Glomerular visceral epithelial cell (primary cell): ENCODE data around the gene ROBO1.
"Not testable (repeated sequence)": the region's sequence is repeated elsewhere in the genome, so short reads cannot be mapped to it uniquely, and the experiment has no call there.

Source experiments
- DNase-seq: peaks from one replicate; pipeline ENCODE4 v3.0.0-alpha.2; 2016; ENCODE audit errors: extremely low spot score

The ROBO1 gene

DNA sequence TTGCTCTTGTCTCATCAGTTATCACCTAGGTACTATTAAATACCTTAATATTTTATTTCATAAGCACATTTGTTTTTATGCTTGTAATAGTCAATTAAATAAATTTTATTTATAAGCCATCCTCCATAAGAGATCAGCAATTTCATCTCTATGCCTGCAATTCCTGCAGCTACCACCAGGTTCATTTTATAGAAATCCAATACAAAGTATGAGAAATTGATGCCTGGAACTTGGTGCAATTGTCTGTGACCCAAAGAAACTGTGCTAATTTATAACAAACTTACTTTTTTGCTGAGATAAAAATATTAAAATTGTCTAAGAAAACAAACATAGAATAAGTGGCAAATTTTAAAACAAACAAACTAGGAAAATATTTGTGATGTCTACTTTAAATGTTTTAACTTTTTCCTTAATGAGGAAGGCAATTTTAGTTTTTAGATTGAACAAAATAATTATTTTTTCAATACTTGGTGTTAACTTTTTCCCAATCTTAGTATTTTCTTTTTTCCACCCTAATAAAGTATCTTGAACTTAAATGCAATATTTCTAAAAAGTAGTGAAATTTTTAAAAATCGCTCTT lies 1026.6 kb downstream of the ROBO1 start:
- no peak for DNase-seq

- no peak for DNase-seq
Measured at GRCh38 chr3:78738833-78739232, 1029.0 kb downstream of the ROBO1 start.

DNA sequence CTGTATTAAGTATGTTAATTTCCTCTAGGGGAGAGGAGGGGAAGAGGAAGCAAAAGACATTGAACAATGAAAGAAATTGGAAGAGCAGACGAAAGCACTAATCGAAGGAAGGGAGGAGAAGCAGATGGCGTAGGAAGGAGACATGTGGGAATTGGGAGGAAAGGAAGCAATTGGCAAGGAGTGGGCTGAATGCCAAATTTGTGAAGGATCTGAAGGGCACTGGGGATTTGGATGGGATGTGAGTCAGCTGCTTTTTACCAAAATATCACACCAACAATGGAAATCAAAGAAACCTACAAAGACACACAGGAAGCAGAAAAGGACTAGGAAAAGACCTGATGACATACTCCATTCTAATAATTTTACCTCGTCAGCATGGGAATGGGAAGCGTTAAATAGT lies 1029.8 kb downstream of the ROBO1 start:
- no peak for DNase-seq

GRCh38 chr3:78736863-78737262 lies 1030.9 kb downstream of the ROBO1 start:
- no peak for DNase-seq

- peak; percentile 35 for DNase-seq
Measured at GRCh38 chr3:78734048-78734637, 1033.7 kb downstream of the ROBO1 start.

DNA sequence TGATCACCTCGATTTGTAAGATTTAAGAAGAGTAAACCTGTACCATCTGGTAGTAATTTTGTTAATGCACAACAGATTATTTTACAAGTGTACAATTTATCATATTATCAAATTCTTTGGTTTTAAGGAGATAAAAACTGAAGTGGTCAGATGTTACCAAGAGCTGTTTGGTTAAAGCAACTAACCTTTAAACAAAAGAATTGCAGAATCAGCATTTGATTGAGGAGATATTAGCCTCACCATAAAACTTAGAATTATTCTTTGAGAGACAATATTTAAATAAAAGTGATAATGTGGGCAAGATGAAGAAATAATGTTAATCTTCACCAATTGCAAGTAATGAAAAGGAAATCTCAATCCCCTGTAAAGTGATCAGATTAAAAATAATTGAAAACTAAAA lies 1034.9 kb downstream of the ROBO1 start:
- no peak for DNase-seq

DNA sequence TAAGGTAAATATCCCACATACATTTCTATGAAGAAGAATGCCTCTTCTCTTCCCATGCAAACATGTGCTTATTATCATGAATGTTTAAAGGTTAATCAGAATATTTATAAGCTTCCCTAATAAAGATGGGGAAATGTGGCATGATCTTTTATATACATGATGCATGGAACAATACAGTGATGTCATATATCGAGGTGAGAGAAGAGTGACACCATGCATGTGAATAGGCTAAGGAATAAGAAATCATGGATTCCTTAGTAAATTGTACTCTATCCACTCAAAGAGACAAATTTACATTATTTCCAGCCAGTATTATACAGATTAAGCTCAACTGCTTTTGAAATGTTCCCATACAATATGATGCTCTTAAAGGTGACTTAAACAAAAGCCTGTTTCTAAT lies 1035.3 kb downstream of the ROBO1 start:
- no peak for DNase-seq

DNA sequence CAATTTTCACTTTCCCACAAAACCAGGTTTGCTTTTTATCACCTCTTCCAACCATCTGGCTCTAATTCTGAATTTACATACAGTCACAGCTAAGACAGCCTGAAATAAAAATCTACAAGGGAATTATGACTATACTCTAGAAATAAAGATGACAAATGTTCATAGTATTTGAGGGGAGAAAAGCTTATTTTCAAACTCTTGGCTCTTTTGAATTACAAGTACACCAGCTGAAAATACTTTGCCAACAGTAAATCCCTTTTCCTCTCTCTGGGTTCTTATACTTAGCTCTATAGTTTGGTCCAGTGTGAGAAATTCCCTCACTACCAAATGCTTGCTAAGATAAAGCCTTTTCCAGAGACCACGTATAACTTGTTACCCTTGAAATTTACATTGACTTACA lies 1037.9 kb downstream of the ROBO1 start:
- no peak for DNase-seq

GRCh38 chr3:78728406-78729145 lies 1039.2 kb downstream of the ROBO1 start:
- no peak for DNase-seq

DNA sequence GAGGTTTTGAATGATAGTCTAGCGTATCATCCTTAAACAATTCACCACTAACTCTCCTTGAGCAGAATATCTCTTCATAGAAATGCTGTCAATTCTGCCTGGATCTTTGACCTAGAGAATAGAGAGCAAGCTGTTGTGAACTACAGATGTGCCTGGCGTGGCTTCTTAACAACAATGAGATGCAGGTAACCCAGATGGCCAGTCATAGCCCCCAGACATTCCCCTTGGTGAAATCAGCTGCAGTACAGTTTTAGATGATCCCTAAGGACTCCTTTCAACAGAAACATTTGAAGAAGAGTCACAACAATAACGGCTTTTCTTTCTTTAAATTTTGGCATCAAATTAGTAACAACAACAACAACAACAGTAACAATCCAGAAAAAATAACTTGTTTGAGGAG lies 1041.3 kb downstream of the ROBO1 start:
- DNase-seq = no peak

GRCh38 chr3:78725703-78726246 lies 1042.0 kb downstream of the ROBO1 start:
- DNase-seq = no peak

GRCh38 chr3:78724859-78725258 lies 1042.9 kb downstream of the ROBO1 start:
- no peak for DNase-seq

DNA sequence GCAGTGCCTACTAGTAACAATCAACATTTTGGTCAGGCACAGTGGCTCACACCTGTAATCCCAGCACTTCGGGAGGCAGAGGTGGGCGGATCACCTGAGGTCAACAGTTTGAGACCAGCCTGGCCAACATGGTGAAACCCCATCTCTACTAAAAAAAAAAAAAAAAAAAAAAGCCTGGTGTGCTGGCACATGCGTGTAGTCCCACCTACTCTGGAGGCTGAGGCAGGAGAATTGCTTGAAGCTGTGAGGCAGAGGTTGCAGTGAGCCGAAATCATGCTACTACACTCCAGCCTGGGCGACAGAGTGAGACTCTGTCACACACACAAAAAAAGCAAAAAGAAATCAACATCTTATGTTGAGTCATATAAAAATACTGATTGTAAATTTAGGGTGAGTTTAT lies 1043.4 kb downstream of the ROBO1 start:
- DNase-seq = not testable (repeated sequence)

DNA sequence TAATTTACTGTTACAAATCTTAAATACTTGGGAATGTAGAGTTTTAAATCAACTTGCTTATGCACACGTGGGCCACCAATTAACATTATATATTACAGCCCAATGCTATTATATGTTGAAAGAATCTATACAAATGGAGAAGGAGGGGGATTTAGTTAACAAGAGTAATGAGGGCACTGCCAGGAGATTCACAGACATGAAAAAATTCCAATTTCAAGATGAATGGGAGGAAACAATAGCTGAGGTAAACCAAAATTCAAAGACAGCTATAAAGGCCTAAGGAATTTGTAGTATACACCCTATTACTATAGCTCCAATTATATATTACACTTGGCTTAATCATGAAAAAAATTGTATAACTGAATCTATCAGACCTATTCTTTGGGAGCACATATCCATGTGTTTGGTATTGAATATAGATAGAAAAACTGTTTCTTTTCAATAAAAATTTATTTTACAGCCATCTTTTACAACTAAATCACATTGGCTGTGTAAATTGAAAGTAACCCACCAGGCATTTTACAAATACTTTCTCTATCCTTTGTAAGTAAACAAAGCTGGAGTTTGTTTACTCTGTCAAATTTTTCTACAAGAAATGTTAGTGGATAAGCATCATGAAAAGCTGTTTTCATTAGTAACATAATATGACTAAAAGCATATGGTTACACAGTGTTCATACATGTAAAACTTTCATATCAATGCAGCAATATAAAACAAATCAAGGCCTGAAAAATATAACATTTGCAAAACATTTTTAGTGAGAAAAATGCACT lies 1045.8 kb downstream of the ROBO1 start:
- DNase-seq = no peak

DNA sequence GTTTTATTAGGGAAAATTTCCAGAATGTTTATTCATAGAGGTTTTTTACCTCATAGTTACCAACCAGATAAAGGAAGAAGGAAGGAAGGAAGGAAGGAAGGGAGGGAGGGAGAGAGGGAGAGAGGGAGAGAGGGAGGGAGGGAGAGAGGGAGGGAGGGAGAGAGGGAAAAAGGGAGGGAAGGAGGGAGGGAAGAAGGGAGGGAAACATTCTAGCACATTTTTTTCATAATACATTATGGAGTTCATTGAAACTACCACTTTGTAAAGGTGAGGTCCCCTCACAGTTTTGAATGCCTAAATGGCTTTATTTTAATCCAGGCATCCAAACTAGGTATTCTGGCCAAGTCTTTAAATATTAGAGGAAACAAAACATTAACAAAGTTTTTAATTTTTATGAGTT lies 1049.1 kb downstream of the ROBO1 start:
- DNase-seq = no peak

DNA sequence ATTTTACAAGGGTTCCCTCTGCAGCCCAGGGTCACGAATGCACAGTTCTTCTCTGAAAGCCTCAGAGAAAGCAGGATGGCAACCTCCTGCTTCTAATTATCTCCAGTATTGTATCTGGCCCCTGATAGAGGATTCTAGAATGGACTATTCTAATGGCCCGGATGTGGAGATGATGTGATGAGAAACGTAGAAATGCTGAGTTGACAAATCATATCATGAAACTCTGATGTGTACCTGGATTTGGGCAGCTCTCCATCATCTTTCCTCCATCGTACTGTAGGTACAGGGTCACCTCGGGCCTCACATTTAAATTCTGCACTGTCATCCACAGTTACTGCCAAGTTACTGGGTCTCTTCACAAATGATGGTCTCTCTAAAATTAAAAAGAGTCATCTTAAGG lies 1050.8 kb downstream of the ROBO1 start:
- no peak for DNase-seq

- DNase-seq = no peak
Measured at GRCh38 chr3:78712941-78713340, 1054.9 kb downstream of the ROBO1 start.

- no peak for DNase-seq
Measured at GRCh38 chr3:78712270-78712669, 1055.5 kb downstream of the ROBO1 start.

- DNase-seq = no peak
Measured at GRCh38 chr3:78708565-78709073, 1059.2 kb downstream of the ROBO1 start.

GRCh38 chr3:78707609-78708008 lies 1060.2 kb downstream of the ROBO1 start:
- DNase-seq = no peak

GRCh38 chr3:78706906-78707523 lies 1060.8 kb downstream of the ROBO1 start:
- DNase-seq = no peak

GRCh38 chr3:78703944-78704343 lies 1063.9 kb downstream of the ROBO1 start:
- DNase-seq = no peak
